Panc1 (cell line): ENCODE results near the gene SH2D2A. TPM values are rescaled to one million over a fixed set of nuclear protein-coding genes. Genes with fewer than 3 reads are reported as not detected.

ENCODE experiments used
- ATAC-seq: fragments of 200-7000 bp; cut with Tn5 transposase; 2 replicates; pipeline ENCODE4 v1.9.1; 2020; ENCODE audit warnings: mild to moderate bottlenecking, moderate library complexity
- BruUV-seq: library from RNA; stranded (reverse); fragments of 400-500 nt; replicated peaks from 2 replicates; lab custom pipeline; 2021; lab: Mats Ljungman, UMichigan
- CTCF ChIA-PET: fragments of 300-600 bp; sonication (Branson Sonifier 250); formaldehyde crosslinking; loops from one replicate; lab custom pipeline; 2022; ENCODE audit warnings: antibody characterized with exemption; lab: Charles Lee
- POLR2A ChIA-PET: fragments of 300-600 bp; sonication (Branson Sonifier 250); formaldehyde crosslinking; loops from one replicate; lab custom pipeline; 2022; ENCODE audit warnings: antibody characterized with exemption; lab: Charles Lee
- DNase-seq: peaks from one replicate; pipeline ENCODE4 v3.0.0-alpha.2; 2010; ENCODE audit warnings: low read depth, low spot score
- H3K27ac ChIP-seq: 2 replicates; pipeline ENCODE4 v1.5.1; 2011; ENCODE audit warnings: mild to moderate bottlenecking, low read length, inconsistent platforms
- H3K27me3 ChIP-seq: fragments of 200-500 bp; sonication (Bioruptor generic); 2 replicates; pipeline ENCODE4 v1.6.0; 2014; ENCODE audit warnings: low read length, inconsistent platforms; ENCODE audit not compliant: control insufficient read depth, insufficient read depth
- H3K36me3 ChIP-seq: fragments of 200-500 bp; sonication (Bioruptor generic); 2 replicates; pipeline ENCODE4 v1.5.1; 2014; ENCODE audit warnings: inconsistent platforms, mild to moderate bottlenecking, low read length, moderate library complexity; ENCODE audit not compliant: control insufficient read depth, insufficient read depth
- H3K4me1 ChIP-seq: 2 replicates; pipeline ENCODE4 v1.5.1; 2011; ENCODE audit warnings: inconsistent platforms, mild to moderate bottlenecking, low read length, moderate library complexity; ENCODE audit not compliant: control insufficient read depth, insufficient read depth
- H3K4me3 ChIP-seq, 2 experiments: 2 replicates each; pipeline ENCODE4 v1.5.1; 2011 to 2012; ENCODE audit warnings: low read depth in 2 of 2, low read length in 2 of 2, mild to moderate bottlenecking in 2 of 2, inconsistent platforms in 1 of 2, moderate library complexity in 1 of 2
- H3K9me3 ChIP-seq: fragments of 200-500 bp; sonication (Bioruptor generic); 2 replicates; pipeline ENCODE4 v1.5.1; 2014; ENCODE audit warnings: low read depth, mild to moderate bottlenecking, inconsistent platforms, low read length, moderate library complexity; ENCODE audit not compliant: control insufficient read depth, insufficient read depth
- CTCF ChIP-seq: fragments of 450-650 bp; IDR thresholded peaks from 2 replicates; pipeline ENCODE4 v1.5.1; 2017; ENCODE audit warnings: mild to moderate bottlenecking
- POLR2AphosphoS5 ChIP-seq: IDR thresholded peaks from 2 replicates; pipeline ENCODE4 v1.6.1; 2012; ENCODE audit warnings: mild to moderate bottlenecking, low read depth, low read length, moderate library complexity
- REST ChIP-seq, 2 experiments: IDR thresholded peaks; 2 replicates each; pipeline ENCODE4 v1.6.1; 2011 to 2012; ENCODE audit warnings: low read depth in 2 of 2, control low read depth in 1 of 2, low read length in 1 of 2, mild to moderate bottlenecking in 1 of 2, moderate library complexity in 1 of 2; ENCODE audit not compliant: insufficient read depth in 1 of 2
- SIN3A ChIP-seq: IDR thresholded peaks from 2 replicates; pipeline ENCODE4 v1.6.1; 2012; ENCODE audit warnings: low read depth, mild to moderate bottlenecking, low read length, moderate library complexity, borderline replicate concordance; ENCODE audit not compliant: insufficient read depth
- TCF7L2 ChIP-seq: IDR thresholded peaks from 2 replicates; pipeline ENCODE4 v1.6.1; 2011; ENCODE audit warnings: mild to moderate bottlenecking, low read depth, low read length, inconsistent platforms
- in situ Hi-C: cut with HindIII; loops from 2 replicates; pipeline ENCODE4 v1.10.0; 2016; ENCODE audit warnings: low sequenced_read_pairs, low pct_unique_long_range_greater_than_20kb
- intact Hi-C: fragments of 100-400 bp; cut with micrococcal nuclease; formaldehyde crosslinking; loops from one replicate; pipeline ENCODE4 v1.10.0; 2022; ENCODE audit not compliant: unreplicated experiment
- total RNA-seq: library from RNA; stranded (reverse); gene quantifications from one replicate; pipeline ENCODE4 v1.2.1, GENCODE V29; 2021; ENCODE audit not compliant: unreplicated experiment

Gene SH2D2A
- total RNA-seq, 1 experiment from 2014 or later: 0.69 TPM

GRCh38 chr1:156809281-156809680 is 7.4 kb downstream of the SH2D2A start:
- Histone ChIP-seq H3K9me3 (no peaks in the 10 kb centered on the region), H3K4me1 (peaks cover 3% of the 10 kb centered on the region; the same call in 1 of the 2 replicates), H3K27ac (no peak overlapping the region), H3K36me3 (no peaks in the 10 kb centered on the region), H3K27me3 (no peaks in the 10 kb centered on the region), H3K4me3 (no peak overlapping the region)
- TF ChIP-seq TCF7L2: no peak
- TF ChIP-seq REST (IDR thresholded peaks at IDR 0.05; ENCODE audit: insufficient read depth in 1 of 2, low read depth in 2 of 2, low read length in 1 of 2): no peak
- TF ChIP-seq SIN3A: no peak
- TF ChIP-seq POLR2AphosphoS5: no peak
- TF ChIP-seq CTCF: no peak
- POLR2A ChIA-PET: no interaction called here
- BruUV-seq: no TSS peak
- in situ Hi-C loops: no loop called here
- CTCF ChIA-PET: interaction anchor here (0.5 to 0.8 kb wide), 2 partner anchors 17 to 83 kb away, joined by 3 to 8 read pairs; no protein-coding TSS in a partner anchor
- ATAC-seq (no peak), DNase-seq (no peak)
- intact Hi-C loops: no loop called here

GRCh38 chr1:156808186-156809030 is 8.2 kb downstream of the SH2D2A start:
- in situ Hi-C loops: no loop called here
- intact Hi-C loops: no loop called here

More at GRCh38 chr1:156808186-156809030, 8.2 kb downstream of the SH2D2A start:
- no peak for DNase-seq
- no peak for TF ChIP-seq POLR2AphosphoS5
- no peak for TF ChIP-seq REST (IDR thresholded peaks at IDR 0.05; ENCODE audit: insufficient read depth in 1 of 2, low read depth in 2 of 2, low read length in 1 of 2)
- TF ChIP-seq CTCF: no peak
- no peak for TF ChIP-seq SIN3A
- TF ChIP-seq TCF7L2: no peak
- Histone ChIP-seq H3K36me3 (no peaks in the 10 kb centered on the region), H3K27ac (no peak overlapping the region), H3K9me3 (no peaks in the 10 kb centered on the region), H3K4me3 (no peak overlapping the region), H3K4me1 (no peaks in the 10 kb centered on the region; the same call in 1 of the 2 replicates), H3K27me3 (no peaks in the 10 kb centered on the region)
- no TSS peak for BruUV-seq
- ATAC-seq: no peak
- POLR2A ChIA-PET: interaction anchor here (0.7 kb wide), 1 partner anchor 49 kb away, joined by 4 read pairs; no protein-coding TSS in a partner anchor
- CTCF ChIA-PET: interaction anchor here (0.8 kb wide), 2 partner anchors 51 to 83 kb away, joined by 3 to 5 read pairs; no protein-coding TSS in a partner anchor
